GM10266 (cell line): ENCODE results near the gene HCLS1.
"Not testable (repeated sequence)": the region's sequence is repeated elsewhere in the genome, so short reads cannot be mapped to it uniquely, and the experiment has no call there.

Experiments
- DNase-seq: peaks from one replicate; pipeline ENCODE4 v3.0.0; 2012; ENCODE audit errors: extremely low spot score
- TF ChIP-seq, protein P1 (sequence below): IDR thresholded peaks from 2 replicates; pipeline ENCODE4 v1.5.1; 2012; ENCODE audit warnings: mild to moderate bottlenecking, low read depth; ENCODE audit not compliant: control insufficient read depth, insufficient read depth; ENCODE audit errors: missing control alignments

Gene HCLS1

GRCh38 chr3:121626495-121626894 is 34.2 kb downstream of the HCLS1 start:
- TF ChIP-seq, protein P1, sequence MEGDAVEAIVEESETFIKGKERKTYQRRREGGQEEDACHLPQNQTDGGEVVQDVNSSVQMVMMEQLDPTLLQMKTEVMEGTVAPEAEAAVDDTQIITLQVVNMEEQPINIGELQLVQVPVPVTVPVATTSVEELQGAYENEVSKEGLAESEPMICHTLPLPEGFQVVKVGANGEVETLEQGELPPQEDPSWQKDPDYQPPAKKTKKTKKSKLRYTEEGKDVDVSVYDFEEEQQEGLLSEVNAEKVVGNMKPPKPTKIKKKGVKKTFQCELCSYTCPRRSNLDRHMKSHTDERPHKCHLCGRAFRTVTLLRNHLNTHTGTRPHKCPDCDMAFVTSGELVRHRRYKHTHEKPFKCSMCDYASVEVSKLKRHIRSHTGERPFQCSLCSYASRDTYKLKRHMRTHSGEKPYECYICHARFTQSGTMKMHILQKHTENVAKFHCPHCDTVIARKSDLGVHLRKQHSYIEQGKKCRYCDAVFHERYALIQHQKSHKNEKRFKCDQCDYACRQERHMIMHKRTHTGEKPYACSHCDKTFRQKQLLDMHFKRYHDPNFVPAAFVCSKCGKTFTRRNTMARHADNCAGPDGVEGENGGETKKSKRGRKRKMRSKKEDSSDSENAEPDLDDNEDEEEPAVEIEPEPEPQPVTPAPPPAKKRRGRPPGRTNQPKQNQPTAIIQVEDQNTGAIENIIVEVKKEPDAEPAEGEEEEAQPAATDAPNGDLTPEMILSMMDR, result no peak
- DNase-seq, result no peak

DNA sequence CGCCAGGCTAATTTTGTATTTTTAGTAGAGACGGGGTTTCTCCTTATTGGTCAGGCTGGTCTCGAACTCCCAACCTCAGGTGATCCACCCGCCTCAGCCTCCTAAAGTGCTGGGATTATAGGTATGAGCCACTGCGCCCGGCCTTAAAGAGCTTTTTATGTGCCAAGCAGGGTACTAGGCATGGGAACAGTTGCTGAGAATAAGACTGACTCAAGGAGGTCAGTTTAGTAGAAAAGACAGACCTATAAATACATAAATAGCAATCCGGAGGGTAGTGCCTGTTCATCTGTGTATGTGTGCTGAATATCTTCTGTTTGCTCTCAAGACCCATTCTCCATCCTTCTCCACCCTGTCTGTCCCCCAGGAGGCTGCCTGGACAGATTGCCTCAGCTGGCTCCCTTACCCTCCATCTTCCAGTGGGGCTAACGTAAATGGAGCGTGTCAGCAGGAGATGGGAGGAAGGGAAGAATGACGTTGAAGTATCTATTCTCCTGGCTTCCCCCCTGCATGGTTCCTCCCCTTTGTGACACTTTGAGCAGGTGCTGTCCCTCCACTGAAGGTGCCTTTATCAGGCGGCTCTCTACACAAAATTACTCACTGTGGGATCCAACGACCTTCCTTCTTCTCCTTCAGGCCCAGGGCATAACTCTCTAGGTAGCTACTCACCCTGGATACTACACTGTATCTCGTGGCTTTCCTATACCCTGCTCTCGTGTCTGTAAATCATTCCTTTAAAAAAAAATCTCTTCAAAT is 36.4 kb downstream of the HCLS1 start:
- DNase-seq, result no peak
- TF ChIP-seq, protein P1, result no peak

GRCh38 chr3:121621491-121621890 is 39.2 kb downstream of the HCLS1 start:
- DNase-seq, result no peak
- TF ChIP-seq, protein P1, result no peak

GRCh38 chr3:121619691-121620090 is 41.0 kb downstream of the HCLS1 start:
- TF ChIP-seq, protein P1, result no peak
- no peak for DNase-seq

GRCh38 chr3:121606106-121606505 is 54.6 kb downstream of the HCLS1 start:
- DNase-seq, result no peak

DNA sequence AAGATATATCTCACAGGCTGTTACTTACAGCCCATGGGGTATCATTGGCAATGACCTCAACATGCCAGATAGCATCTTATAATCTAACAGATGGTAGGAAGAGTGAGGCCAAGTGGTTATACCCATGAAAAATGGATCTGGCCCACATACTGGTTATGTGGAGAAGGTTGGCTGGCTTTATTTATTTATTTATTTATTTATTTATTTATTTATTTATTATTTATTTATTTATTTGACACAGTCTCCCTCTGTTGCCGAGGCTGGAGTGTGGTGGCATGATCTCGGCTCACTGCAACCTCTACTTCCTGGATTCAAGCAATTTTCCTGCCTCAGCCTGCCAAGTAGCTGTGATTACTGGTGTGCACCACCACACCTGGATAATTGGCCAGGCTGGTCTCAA is 55.9 kb downstream of the HCLS1 start:
- no peak for DNase-seq
- TF ChIP-seq, protein P1, result no peak

More at GRCh38 chr3:121606106-121606505, 54.6 kb downstream of the HCLS1 start:
- TF ChIP-seq, protein P1, result no peak

GRCh38 chr3:121601212-121601812 is 59.4 kb downstream of the HCLS1 start:
- DNase-seq, result no peak
- TF ChIP-seq, protein P1, result no peak

- not testable (repeated sequence) for DNase-seq
Observed at GRCh38 chr3:121599900-121600299, 60.8 kb downstream of the HCLS1 start.
